Measurements from ENCODE around the gene CCP110. TPM values are rescaled to one million over a fixed set of nuclear protein-coding genes. Genes with fewer than 3 reads are reported as not detected.
A peak's percentile ranks its signal among the peaks of the same experiment; 100 is the strongest.

Gene CCP110
- total RNA-seq, 4 donors from 2014 or later = 6.6 to 8.6 (median 7.5) TPM

DNA sequence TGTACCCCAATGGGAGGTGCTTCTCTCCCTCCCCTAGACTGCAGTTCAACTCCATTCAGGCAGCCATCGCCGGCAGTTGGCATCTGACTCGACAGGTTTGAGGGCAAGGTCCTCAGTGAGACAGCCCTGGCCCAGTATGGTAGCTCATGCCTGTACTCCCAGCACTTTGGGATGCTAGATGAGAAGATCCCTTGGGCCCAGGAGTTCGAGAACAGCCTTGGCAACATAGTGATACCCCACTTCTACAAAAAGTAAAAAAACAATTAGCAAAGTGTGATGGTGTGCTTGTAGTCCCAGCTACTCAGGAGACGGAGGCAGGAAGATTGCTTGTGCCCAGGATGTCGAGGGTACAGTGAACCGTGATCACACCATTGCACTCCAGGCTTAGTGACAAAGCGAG lies 43.8 kb downstream of the CCP110 start:
- H3K4me3 ChIP-seq (ENCODE audit: low read depth, poor library complexity, severe bottlenecking) = no peak overlapping the region
- intact Hi-C loops (cut with DNase I; ENCODE audit: low total_unique reads) = no loop called here
- 86% methylated on average over 8 of the region's 8 CpGs for WGBS, 2 donors
- no peak for TF ChIP-seq POLR2A (IDR thresholded peaks at IDR 0.05)
- TF ChIP-seq CTCF (IDR thresholded peaks at IDR 0.05) = no peak
- DNase-seq (ENCODE audit: low spot score in 2 of 2) = peak in 1 of 2 donors; percentile 64

DNA sequence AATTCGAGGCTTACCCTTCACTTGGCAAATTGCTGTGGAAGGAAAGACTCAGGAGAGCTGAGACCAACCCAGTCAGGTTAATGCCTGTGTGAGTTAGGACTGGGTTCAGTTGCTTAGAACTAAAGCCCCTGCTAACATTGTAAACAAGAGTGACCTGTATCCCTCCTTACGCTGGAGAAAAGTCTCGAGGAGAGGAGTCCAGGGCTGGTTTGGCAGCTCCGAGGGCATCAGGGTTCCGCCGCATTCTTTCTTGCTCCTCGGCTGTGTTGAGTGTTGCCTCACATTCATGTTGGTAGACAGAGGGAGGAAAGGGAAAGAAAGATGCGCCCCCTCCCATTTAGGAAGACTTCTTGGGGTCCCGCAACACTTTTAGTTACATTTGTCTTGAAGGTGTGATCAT lies 50.3 kb downstream of the CCP110 start:
- no peak for TF ChIP-seq POLR2A (IDR thresholded peaks at IDR 0.05)
- no peak for TF ChIP-seq CTCF (IDR thresholded peaks at IDR 0.05)
- intact Hi-C loops (cut with DNase I; ENCODE audit: low total_unique reads) = no loop called here
- no peak overlapping the region for H3K4me3 ChIP-seq (ENCODE audit: low read depth, poor library complexity, severe bottlenecking)
- 91 to 95% methylated on average over 9 of the region's 9 CpGs for WGBS, 2 donors
- DNase-seq (ENCODE audit: low spot score in 2 of 2) = peak in 1 of 2 donors; percentile 49

- WGBS, 2 donors = 70 to 84% methylated on average over 2 of the region's 2 CpGs
- DNase-seq (ENCODE audit: low spot score in 2 of 2) = no peak
- intact Hi-C loops (cut with DNase I; ENCODE audit: low total_unique reads) = no loop called here
- TF ChIP-seq CTCF (IDR thresholded peaks at IDR 0.05) = no peak
- TF ChIP-seq POLR2A (IDR thresholded peaks at IDR 0.05) = no peak
- no peak overlapping the region for H3K4me3 ChIP-seq (ENCODE audit: low read depth, poor library complexity, severe bottlenecking)
These were observed 50.9 kb downstream of the CCP110 start for GRCh38 chr16:19574615-19575014.

DNA sequence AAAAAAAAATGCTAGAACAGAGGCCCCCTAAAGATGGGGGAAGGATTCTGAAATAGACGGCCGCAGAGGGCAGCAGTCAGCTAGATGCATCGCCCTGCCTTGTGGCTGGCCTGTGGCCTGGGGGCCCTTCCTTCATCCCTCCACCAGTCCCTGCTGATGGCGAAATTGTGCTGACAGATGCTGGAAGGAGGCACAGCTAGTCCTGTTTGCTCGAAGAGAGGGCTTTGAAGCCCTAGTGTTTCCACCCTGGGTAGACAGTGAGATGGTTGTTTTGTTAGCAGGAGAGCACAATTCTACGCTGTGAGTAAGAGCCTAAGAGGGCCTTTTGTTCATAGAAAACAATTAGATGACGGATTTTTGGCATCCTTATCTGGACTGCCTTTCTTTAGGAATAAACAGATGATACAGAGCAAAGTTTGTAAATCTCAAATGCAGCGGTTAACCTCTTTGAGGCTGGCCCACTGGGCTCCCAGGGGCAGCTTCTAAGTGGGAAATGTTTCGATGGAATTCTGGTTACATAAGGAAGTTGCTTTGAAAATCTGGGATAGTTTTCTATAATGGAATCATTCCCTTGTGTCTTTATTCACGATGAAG lies 54.7 kb downstream of the CCP110 start:
- H3K4me3 ChIP-seq (ENCODE audit: low read depth, poor library complexity, severe bottlenecking) = no peak overlapping the region

DNA sequence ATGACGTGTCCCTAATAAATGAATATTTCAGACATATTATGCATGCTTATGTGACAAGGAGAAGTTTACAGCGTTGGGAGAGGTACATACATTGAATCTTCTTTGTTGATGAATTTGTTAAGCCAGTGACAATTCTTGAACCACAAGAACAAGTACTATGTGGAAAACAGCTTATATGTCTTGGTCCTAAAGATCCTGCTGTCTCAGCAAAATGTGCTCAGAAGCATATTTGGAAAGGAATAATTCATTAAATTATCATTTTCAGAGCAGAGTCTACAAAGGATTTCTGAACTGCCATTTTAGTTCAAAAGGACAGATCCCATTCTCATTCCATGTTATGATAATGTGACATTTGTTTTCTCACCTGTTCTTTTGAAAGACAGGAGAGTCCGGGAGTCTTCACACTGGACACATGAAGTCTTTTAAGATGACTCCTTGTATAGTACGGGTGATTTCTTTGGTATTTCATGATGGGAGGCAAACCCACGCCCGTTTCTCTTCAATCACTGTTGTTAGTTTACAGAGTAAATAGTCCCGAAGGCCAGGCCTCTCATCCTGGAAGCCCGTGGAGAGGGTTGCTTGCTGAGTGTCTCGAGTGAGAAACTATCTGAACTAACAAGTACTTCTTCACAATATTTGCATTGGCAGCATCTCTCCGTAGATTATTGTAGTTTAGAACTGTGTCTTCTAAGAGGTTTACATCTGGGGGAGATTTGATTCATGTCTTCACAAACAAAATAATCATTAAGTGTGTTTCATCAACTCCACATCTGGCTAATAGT lies 58.5 kb downstream of the CCP110 start:
- WGBS, 2 donors = 75 to 85% methylated on average over 10 of the region's 10 CpGs
- no peak overlapping the region for H3K4me3 ChIP-seq (ENCODE audit: low read depth, poor library complexity, severe bottlenecking)
- TF ChIP-seq CTCF (IDR thresholded peaks at IDR 0.05) (no peak), POLR2A (IDR thresholded peaks at IDR 0.05) (no peak)
- DNase-seq (ENCODE audit: low spot score in 2 of 2) = no peak
- intact Hi-C loops (cut with DNase I; ENCODE audit: low total_unique reads) = loop anchor here (5.0 kb wide), 1 partner anchor 305 kb away; no protein-coding TSS in a partner anchor

More for the DNA sequence above, 54.7 kb downstream of the CCP110 start:
- WGBS, 2 donors = 73 to 89% methylated on average over 10 of the region's 10 CpGs
- DNase-seq (ENCODE audit: low spot score in 2 of 2) = no peak
- intact Hi-C loops (cut with DNase I; ENCODE audit: low total_unique reads) = no loop called here
- TF ChIP-seq POLR2A (IDR thresholded peaks at IDR 0.05) (no peak), CTCF (IDR thresholded peaks at IDR 0.05) (no peak)
